IMR-90 (cell line): Measurements from ENCODE around the gene PLEKHG1. TPM values are rescaled to one million over a fixed set of nuclear protein-coding genes. Genes with fewer than 3 reads are reported as not detected.

ENCODE experiments used
- ATAC-seq: fragments of 200-7000 bp; cut with Tn5 transposase; 2 replicates; pipeline ENCODE4 v1.9.1; 2020; ENCODE audit warnings: low read depth, mild to moderate bottlenecking, moderate library complexity
- BruUV-seq: library from RNA; stranded (reverse); fragments of 400-500 nt; replicated peaks from 2 replicates; lab custom pipeline; 2021; lab: Mats Ljungman, UMichigan
- CTCF ChIA-PET: fragments of 300-600 bp; formaldehyde crosslinking; extraction: SDS; loops from one replicate; lab custom pipeline; 2021; ENCODE audit warnings: antibody characterized with exemption; lab: Yijun Ruan, JAX
- POLR2A ChIA-PET: fragments of 300-600 bp; sonication (Branson Sonifier 250); formaldehyde crosslinking; loops from one replicate; lab custom pipeline; 2022; ENCODE audit warnings: antibody characterized with exemption; ENCODE audit not compliant: unreplicated experiment; lab: Charles Lee
- DNase-seq: peaks from one replicate; pipeline ENCODE4 v3.0.0; 2013
- H2AFZ ChIP-seq: replicated peaks from 2 replicates; pipeline ENCODE3; 2013; ENCODE audit warnings: low read length, mild to moderate bottlenecking; ENCODE audit not compliant: poor library complexity
- H2AK5ac ChIP-seq: 2 replicates; pipeline ENCODE4 v1.6.1; 2013; ENCODE audit warnings: low read depth, low read length, inconsistent platforms
- H2AK9ac ChIP-seq: replicated peaks from 2 replicates; pipeline ENCODE3; 2013; ENCODE audit warnings: mild to moderate bottlenecking, low read depth, low read length, moderate library complexity; ENCODE audit not compliant: poor library complexity
- H2BK120ac ChIP-seq: 2 replicates; pipeline ENCODE4 v1.6.1; 2013; ENCODE audit warnings: low read depth, low read length, inconsistent platforms
- H2BK15ac ChIP-seq: 3 replicates; pipeline ENCODE4 v1.6.1; 2013; ENCODE audit warnings: low read depth, low read length, inconsistent platforms
- H2BK20ac ChIP-seq: 2 replicates; pipeline ENCODE4 v1.6.1; 2013; ENCODE audit warnings: low read depth, mild to moderate bottlenecking, inconsistent platforms, low read length, moderate library complexity
- H2BK5ac ChIP-seq: 2 replicates; pipeline ENCODE4 v1.6.1; 2013; ENCODE audit warnings: mild to moderate bottlenecking, low read depth, low read length, inconsistent platforms; ENCODE audit not compliant: poor library complexity, severe bottlenecking
- H3K14ac ChIP-seq: replicated peaks from 2 replicates; pipeline ENCODE4 v1.6.1; 2013; ENCODE audit warnings: low read depth, low read length, inconsistent platforms
- H3K18ac ChIP-seq: 2 replicates; pipeline ENCODE4 v1.6.1; 2013; ENCODE audit warnings: low read depth, low read length, control low read depth
- H3K23ac ChIP-seq: 2 replicates; pipeline ENCODE4 v1.6.1; 2013; ENCODE audit warnings: low read depth, low read length, inconsistent platforms
- H3K27ac ChIP-seq: 2 replicates; pipeline ENCODE4 v1.5.1; 2013; ENCODE audit warnings: mild to moderate bottlenecking, control low read depth, low read length; ENCODE audit not compliant: insufficient read depth
- H3K27me3 ChIP-seq: 2 replicates; pipeline ENCODE4 v1.6.1; 2013; ENCODE audit warnings: low read length; ENCODE audit not compliant: control insufficient read depth, insufficient read depth
- H3K36me3 ChIP-seq: 2 replicates; pipeline ENCODE4 v1.6.1; 2013; ENCODE audit warnings: low read length, mixed read lengths; ENCODE audit not compliant: control insufficient read depth, insufficient read depth
- H3K4ac ChIP-seq: 2 replicates; pipeline ENCODE4 v1.6.1; 2013; ENCODE audit warnings: low read depth, low read length, inconsistent platforms
- H3K4me1 ChIP-seq: 2 replicates; pipeline ENCODE4 v1.6.1; 2013; ENCODE audit warnings: low read length, mixed read lengths; ENCODE audit not compliant: control insufficient read depth, insufficient read depth
- H3K4me2 ChIP-seq: 2 replicates; pipeline ENCODE4 v1.6.1; 2013; ENCODE audit warnings: low read depth, mild to moderate bottlenecking, control low read depth, low read length, moderate library complexity
- H3K4me3 ChIP-seq: 2 replicates; pipeline ENCODE4 v1.5.1; 2013; ENCODE audit warnings: low read depth, mild to moderate bottlenecking, control low read depth, low read length, moderate library complexity; ENCODE audit not compliant: insufficient read depth
- H3K56ac ChIP-seq: 2 replicates; pipeline ENCODE4 v1.6.1; 2013; ENCODE audit warnings: low read length, inconsistent platforms; ENCODE audit not compliant: insufficient read depth; ENCODE audit errors: extremely low read depth
- H3K79me1 ChIP-seq, 2 experiments: 2 replicates each; pipeline ENCODE4 v1.6.1; 2013; ENCODE audit warnings: low read length in 2 of 2, inconsistent platforms in 1 of 2, low read depth in 1 of 2
- H3K9ac ChIP-seq: 2 replicates; pipeline ENCODE4 v1.6.1; 2013; ENCODE audit warnings: low read depth, low read length, control low read depth
- H3K9me1 ChIP-seq: 2 replicates; pipeline ENCODE4 v1.6.1; 2013; ENCODE audit warnings: low read length, inconsistent platforms; ENCODE audit not compliant: insufficient read depth
- H3K9me3 ChIP-seq: 2 replicates; pipeline ENCODE4 v1.6.1; 2013; ENCODE audit warnings: low read length; ENCODE audit not compliant: control insufficient read depth, insufficient read depth
- H4K20me1 ChIP-seq: 2 replicates; pipeline ENCODE4 v1.6.1; 2013; ENCODE audit warnings: low read length, inconsistent platforms; ENCODE audit not compliant: insufficient read depth
- H4K5ac ChIP-seq: 2 replicates; pipeline ENCODE4 v1.6.1; 2013; ENCODE audit warnings: mild to moderate bottlenecking, low read depth, low read length, control low read depth
- H4K8ac ChIP-seq, 2 experiments: 2 replicates each; pipeline ENCODE4 v1.6.1; 2013; ENCODE audit warnings: low read depth in 2 of 2, low read length in 2 of 2, control low read depth in 1 of 2, inconsistent platforms in 1 of 2
- H4K91ac ChIP-seq: 2 replicates; pipeline ENCODE4 v1.6.1; 2013; ENCODE audit warnings: low read depth, low read length, inconsistent platforms; ENCODE audit not compliant: insufficient read depth
- BHLHE40 ChIP-seq: fragments of 150-350 bp; IDR thresholded peaks from 2 replicates; pipeline ENCODE4 v1.6.1; 2016; ENCODE audit warnings: mild to moderate bottlenecking, low read depth, low read length
- CEBPB ChIP-seq: IDR thresholded peaks from 2 replicates; pipeline ENCODE4 v1.6.1; 2012; ENCODE audit warnings: low read depth, low read length, improper control_type of control experiment
- CHD1 ChIP-seq: IDR thresholded peaks from 2 replicates; pipeline ENCODE4 v1.6.1; 2012; ENCODE audit warnings: low read depth, low read length, improper control_type of control experiment
- FOS ChIP-seq: fragments of 150-350 bp; IDR thresholded peaks from 2 replicates; pipeline ENCODE4 v1.6.1; 2016; ENCODE audit warnings: low read depth, low read length
- MAFK ChIP-seq: IDR thresholded peaks from 2 replicates; pipeline ENCODE4 v1.6.1; 2012; ENCODE audit warnings: low read depth, low read length, improper control_type of control experiment
- MAZ ChIP-seq: IDR thresholded peaks from 2 replicates; pipeline ENCODE4 v1.6.1; 2012; ENCODE audit warnings: low read depth, mild to moderate bottlenecking, low read length, improper control_type of control experiment, moderate library complexity, borderline replicate concordance
- MXI1 ChIP-seq: IDR thresholded peaks from 2 replicates; pipeline ENCODE4 v1.6.1; 2012; ENCODE audit warnings: low read depth, mild to moderate bottlenecking, low read length, moderate library complexity, borderline replicate concordance
- NFE2L2 ChIP-seq: fragments of 150-350 bp; IDR thresholded peaks from 2 replicates; pipeline ENCODE4 v1.6.1; 2016; ENCODE audit warnings: low read depth, mild to moderate bottlenecking, low read length
- POLR2A ChIP-seq: IDR thresholded peaks from 2 replicates; pipeline ENCODE4 v1.6.1; 2012; ENCODE audit warnings: mild to moderate bottlenecking, low read depth, low read length
- RAD21 ChIP-seq: IDR thresholded peaks from 2 replicates; pipeline ENCODE4 v1.6.1; 2012; ENCODE audit warnings: low read length, improper control_type of control experiment
- RCOR1 ChIP-seq: IDR thresholded peaks from 2 replicates; pipeline ENCODE4 v1.6.1; 2012; ENCODE audit warnings: mild to moderate bottlenecking, low read length, improper control_type of control experiment; ENCODE audit not compliant: insufficient replicate concordance
- RFX5 ChIP-seq: IDR thresholded peaks from 2 replicates; pipeline ENCODE4 v1.8.0; 2012; ENCODE audit warnings: low read depth, mild to moderate bottlenecking, low read length, moderate library complexity
- SMC3 ChIP-seq: fragments of 150-350 bp; IDR thresholded peaks from 2 replicates; pipeline ENCODE4 v1.6.1; 2016; ENCODE audit warnings: low read depth, mild to moderate bottlenecking, antibody characterized with exemption, low read length, moderate library complexity
- WGBS, 2 experiments: methylation state at CpG; one replicate each; pipeline versions ENCODE4 v1.1.5 to v1.1.7; 2013; ENCODE audit warnings: missing lambda C conversion rate in 2 of 2; ENCODE audit not compliant: insufficient read length in 1 of 2; ENCODE audit errors: extremely low coverage in 2 of 2; 5-methylcytosine and 5-hydroxymethylcytosine counted together
- dilution Hi-C: fragments of 300-500 bp; cut with HindIII; formaldehyde crosslinking; loops from one replicate; pipeline ENCODE4 v1.14.3; 2018; ENCODE audit warnings: low sequenced_read_pairs; ENCODE audit not compliant: unreplicated experiment
- in situ Hi-C: fragments of 300-500 bp; cut with MboI; formaldehyde crosslinking; loops from 3 replicates; pipeline ENCODE4 v1.14.3; 2019; ENCODE audit warnings: low sequenced_read_pairs, inconsistent platforms, mixed read lengths
- intact Hi-C: fragments of 100-400 bp; cut with micrococcal nuclease; formaldehyde crosslinking; loops from 2 replicates; pipeline ENCODE4 v1.10.0; 2022
- polyA plus RNA-seq, 3 experiments: library from polyadenylated mRNA; depleted of rRNA; stranded (reverse); fragments of >200 nt; gene quantifications; 2 replicates each; pipeline ENCODE4 v1.2.3, GENCODE V29; 2012; ENCODE audit warnings: low replicate concordance in 1 of 3
- total RNA-seq: library from RNA; depleted of rRNA; stranded (reverse); fragments of >200 nt; gene quantifications from 2 replicates; pipeline ENCODE4 v1.2.3, GENCODE V29; 2012
- TF ChIP-seq, protein P1 (sequence below): conservative IDR thresholded peaks from 2 replicates; pipeline ENCODE4 v1.5.1; 2012; ENCODE audit warnings: mild to moderate bottlenecking, low read depth, low read length, improper control_type of control experiment
- TF ChIP-seq, protein P2 (sequence below): fragments of 150-350 bp; IDR thresholded peaks from 2 replicates; pipeline ENCODE4 v1.6.1; 2016; ENCODE audit warnings: low read depth, mild to moderate bottlenecking, low read length, moderate library complexity, borderline replicate concordance
- TF ChIP-seq, protein P3 (sequence below): fragments of 150-350 bp; IDR thresholded peaks from 2 replicates; pipeline ENCODE4 v1.6.1; 2017; ENCODE audit warnings: mild to moderate bottlenecking, antibody characterized with exemption, low read length, low read depth

The PLEKHG1 gene
- total and polyA plus RNA-seq, 2 of the 4 experiments (the other 2 are of a cell fraction): 0.09 to 0.36 TPM

DNA sequence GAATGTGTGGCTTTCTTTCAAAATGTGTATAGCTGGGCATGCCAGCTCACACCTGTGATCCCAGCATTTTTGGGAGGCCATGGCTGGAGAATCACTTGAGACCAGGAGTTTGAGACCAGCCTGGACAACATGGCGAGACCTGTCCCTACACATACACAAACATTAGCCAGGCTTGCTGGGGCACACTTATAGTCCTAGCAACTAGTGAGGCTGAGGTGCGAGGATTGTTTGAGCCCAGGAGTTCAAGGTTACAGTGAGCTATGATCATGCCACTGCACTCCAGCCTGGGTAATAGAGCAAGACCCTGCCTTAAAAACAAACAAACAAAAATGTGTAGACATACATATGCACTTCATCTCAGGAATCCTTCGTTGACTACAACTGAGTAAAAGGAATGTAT is 31.1 kb upstream of the PLEKHG1 start:
- DNase-seq (no peak), ATAC-seq (no peak)
- Histone ChIP-seq H4K5ac (no peak overlapping the region), H3K4ac (no peak overlapping the region), H2AK9ac (no peak overlapping the region), H2BK20ac (no peak overlapping the region), H4K91ac (no peak overlapping the region), H3K4me1 (no peaks in the 10 kb centered on the region), H3K36me3 (no peaks in the 10 kb centered on the region), H2BK15ac (no peak overlapping the region), H3K27me3 (peaks cover 2% of the 10 kb centered on the region; the same call in 1 of the 2 replicates), H3K23ac (no peak overlapping the region), H4K20me1 (no peaks in the 10 kb centered on the region), H3K14ac (no peak overlapping the region), H3K9me3 (no peaks in the 10 kb centered on the region), H2BK5ac (no peak overlapping the region), H3K18ac (no peak overlapping the region), H3K9me1 (peaks cover 3% of the 10 kb centered on the region; the same call in 1 of the 2 replicates), H2BK120ac (no peak overlapping the region), H2AK5ac (no peak overlapping the region), H4K8ac (no peak overlapping the region), H3K4me2 (no peak overlapping the region), H3K79me1 (no peaks in the 10 kb centered on the region), H3K9ac (no peak overlapping the region), H3K27ac (no peak overlapping the region), H2AFZ (no peak overlapping the region), H3K56ac (no peak overlapping the region), H3K4me3 (no peak overlapping the region)
- POLR2A ChIA-PET: no interaction called here
- WGBS, 2 experiments: no CpG with 5 or more reads among the region's 3 CpGs
- no TSS peak for BruUV-seq
- dilution Hi-C loops (no loop called here), in situ Hi-C loops (no loop called here), intact Hi-C loops (no loop called here)
- CTCF ChIA-PET: no interaction called here
- TF ChIP-seq, protein P1, sequence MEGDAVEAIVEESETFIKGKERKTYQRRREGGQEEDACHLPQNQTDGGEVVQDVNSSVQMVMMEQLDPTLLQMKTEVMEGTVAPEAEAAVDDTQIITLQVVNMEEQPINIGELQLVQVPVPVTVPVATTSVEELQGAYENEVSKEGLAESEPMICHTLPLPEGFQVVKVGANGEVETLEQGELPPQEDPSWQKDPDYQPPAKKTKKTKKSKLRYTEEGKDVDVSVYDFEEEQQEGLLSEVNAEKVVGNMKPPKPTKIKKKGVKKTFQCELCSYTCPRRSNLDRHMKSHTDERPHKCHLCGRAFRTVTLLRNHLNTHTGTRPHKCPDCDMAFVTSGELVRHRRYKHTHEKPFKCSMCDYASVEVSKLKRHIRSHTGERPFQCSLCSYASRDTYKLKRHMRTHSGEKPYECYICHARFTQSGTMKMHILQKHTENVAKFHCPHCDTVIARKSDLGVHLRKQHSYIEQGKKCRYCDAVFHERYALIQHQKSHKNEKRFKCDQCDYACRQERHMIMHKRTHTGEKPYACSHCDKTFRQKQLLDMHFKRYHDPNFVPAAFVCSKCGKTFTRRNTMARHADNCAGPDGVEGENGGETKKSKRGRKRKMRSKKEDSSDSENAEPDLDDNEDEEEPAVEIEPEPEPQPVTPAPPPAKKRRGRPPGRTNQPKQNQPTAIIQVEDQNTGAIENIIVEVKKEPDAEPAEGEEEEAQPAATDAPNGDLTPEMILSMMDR: no peak
- TF ChIP-seq RCOR1 (no peak), MAFK (no peak), BHLHE40 (no peak), RFX5 (no peak), CHD1 (no peak), POLR2A (no peak), NFE2L2 (no peak), MXI1 (no peak), FOS (no peak), RAD21 (no peak), SMC3 (no peak), MAZ (no peak), CEBPB (no peak)
- TF ChIP-seq, protein P2, sequence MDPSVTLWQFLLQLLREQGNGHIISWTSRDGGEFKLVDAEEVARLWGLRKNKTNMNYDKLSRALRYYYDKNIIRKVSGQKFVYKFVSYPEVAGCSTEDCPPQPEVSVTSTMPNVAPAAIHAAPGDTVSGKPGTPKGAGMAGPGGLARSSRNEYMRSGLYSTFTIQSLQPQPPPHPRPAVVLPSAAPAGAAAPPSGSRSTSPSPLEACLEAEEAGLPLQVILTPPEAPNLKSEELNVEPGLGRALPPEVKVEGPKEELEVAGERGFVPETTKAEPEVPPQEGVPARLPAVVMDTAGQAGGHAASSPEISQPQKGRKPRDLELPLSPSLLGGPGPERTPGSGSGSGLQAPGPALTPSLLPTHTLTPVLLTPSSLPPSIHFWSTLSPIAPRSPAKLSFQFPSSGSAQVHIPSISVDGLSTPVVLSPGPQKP: no peak
- TF ChIP-seq, protein P3, sequence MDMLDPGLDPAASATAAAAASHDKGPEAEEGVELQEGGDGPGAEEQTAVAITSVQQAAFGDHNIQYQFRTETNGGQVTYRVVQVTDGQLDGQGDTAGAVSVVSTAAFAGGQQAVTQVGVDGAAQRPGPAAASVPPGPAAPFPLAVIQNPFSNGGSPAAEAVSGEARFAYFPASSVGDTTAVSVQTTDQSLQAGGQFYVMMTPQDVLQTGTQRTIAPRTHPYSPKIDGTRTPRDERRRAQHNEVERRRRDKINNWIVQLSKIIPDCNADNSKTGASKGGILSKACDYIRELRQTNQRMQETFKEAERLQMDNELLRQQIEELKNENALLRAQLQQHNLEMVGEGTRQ: no peak
